Measurements from ENCODE around the gene FOXP1.

DNA sequence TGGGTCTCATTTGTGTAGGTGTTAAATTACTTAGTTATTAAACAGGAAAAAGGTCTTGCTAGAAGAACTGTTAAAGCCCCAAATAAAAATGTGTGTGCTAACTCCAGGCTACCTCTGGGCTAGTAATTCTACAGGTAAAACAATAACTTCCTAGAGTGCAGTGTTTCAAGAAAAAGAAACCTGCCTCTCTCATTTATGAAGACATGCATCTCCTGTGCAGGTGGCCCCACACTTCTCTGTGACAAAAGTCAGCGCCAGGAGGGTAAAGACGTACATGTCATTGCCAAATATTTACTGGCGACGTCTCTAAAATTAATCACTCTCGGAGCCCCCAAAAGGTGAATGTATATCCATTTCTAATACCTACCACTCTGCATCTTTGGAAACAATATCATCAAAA, 131.7 kb downstream of the FOXP1 start:
- TF ChIP-seq, protein P1, sequence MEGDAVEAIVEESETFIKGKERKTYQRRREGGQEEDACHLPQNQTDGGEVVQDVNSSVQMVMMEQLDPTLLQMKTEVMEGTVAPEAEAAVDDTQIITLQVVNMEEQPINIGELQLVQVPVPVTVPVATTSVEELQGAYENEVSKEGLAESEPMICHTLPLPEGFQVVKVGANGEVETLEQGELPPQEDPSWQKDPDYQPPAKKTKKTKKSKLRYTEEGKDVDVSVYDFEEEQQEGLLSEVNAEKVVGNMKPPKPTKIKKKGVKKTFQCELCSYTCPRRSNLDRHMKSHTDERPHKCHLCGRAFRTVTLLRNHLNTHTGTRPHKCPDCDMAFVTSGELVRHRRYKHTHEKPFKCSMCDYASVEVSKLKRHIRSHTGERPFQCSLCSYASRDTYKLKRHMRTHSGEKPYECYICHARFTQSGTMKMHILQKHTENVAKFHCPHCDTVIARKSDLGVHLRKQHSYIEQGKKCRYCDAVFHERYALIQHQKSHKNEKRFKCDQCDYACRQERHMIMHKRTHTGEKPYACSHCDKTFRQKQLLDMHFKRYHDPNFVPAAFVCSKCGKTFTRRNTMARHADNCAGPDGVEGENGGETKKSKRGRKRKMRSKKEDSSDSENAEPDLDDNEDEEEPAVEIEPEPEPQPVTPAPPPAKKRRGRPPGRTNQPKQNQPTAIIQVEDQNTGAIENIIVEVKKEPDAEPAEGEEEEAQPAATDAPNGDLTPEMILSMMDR (IDR thresholded peaks at IDR 0.05), result no peak
- TF ChIP-seq TCF7L2 (IDR thresholded peaks at IDR 0.05; ENCODE audit: low read depth, low read length) (no peak), POLR2AphosphoS5 (IDR thresholded peaks at IDR 0.05; ENCODE audit: low read depth, low read length) (no peak)

All from Panc1 (cell line).